ENCODE data around the gene HOXC6.

The HOXC6 gene

GRCh38 chr12:53990311-53991076, 37.7 kb upstream of the HOXC6 start:
- no peak for DNase-seq

GRCh38 chr12:53991077-53991460, 37.2 kb upstream of the HOXC6 start:
- peak; percentile 63 for DNase-seq

GRCh38 chr12:53992377-53992889, 35.8 kb upstream of the HOXC6 start:
- DNase-seq, result no peak

GRCh38 chr12:53993162-53994008, 34.9 kb upstream of the HOXC6 start:
- DNase-seq, result no peak

- DNase-seq, result no peak
These were observed 34.3 kb upstream of the HOXC6 start for GRCh38 chr12:53994009-53994263.

GRCh38 chr12:53994264-53995001, 33.8 kb upstream of the HOXC6 start:
- no peak for DNase-seq

GRCh38 chr12:53995002-53995377, 33.2 kb upstream of the HOXC6 start:
- DNase-seq, result no peak

- DNase-seq, result peak; percentile 62
These were observed 32.6 kb upstream of the HOXC6 start for GRCh38 chr12:53995378-53996239.

- DNase-seq, result no peak
These were observed 31.7 kb upstream of the HOXC6 start for GRCh38 chr12:53996240-53997203.

- DNase-seq, result no peak
These were observed 30.8 kb upstream of the HOXC6 start for GRCh38 chr12:53997204-53998109.

- DNase-seq, result no peak
These were observed 29.9 kb upstream of the HOXC6 start for GRCh38 chr12:53998110-53998899.

- DNase-seq, result no peak
These were observed 29.4 kb upstream of the HOXC6 start for GRCh38 chr12:53998900-53999236.

- peak; percentile 69 for DNase-seq
These were observed 28.6 kb upstream of the HOXC6 start for GRCh38 chr12:53999559-54000115.

GRCh38 chr12:54000116-54001114, 27.8 kb upstream of the HOXC6 start, which contains the start of gene HOXC9:
HOXC9 (plus strand) TSS chr12:54000161; CDS start chr12:54000189, 28 bp downstream.
- no peak for DNase-seq

GRCh38 chr12:54001283-54002187, 26.7 kb upstream of the HOXC6 start:
- no peak for DNase-seq

GRCh38 chr12:54002278-54002914, 25.8 kb upstream of the HOXC6 start:
- no peak for DNase-seq
